A549 (cell line): ENCODE data around the gene LIPA. TPM values are rescaled to one million over a fixed set of nuclear protein-coding genes. Genes with fewer than 3 reads are reported as not detected.

Source experiments
- ATAC-seq, 2 experiments: fragments of 200-7000 bp in 1 of 2; fragments of >200 bp in 1 of 2; cut with Nextera tagmentation in 1 of 2; cut with Tn5 transposase in 1 of 2; 3 replicates each; pipeline versions ENCODE4 v1.8.0 to v1.9.1; 2018 to 2020; ENCODE audit warnings: mild to moderate bottlenecking in 1 of 2, moderate library complexity in 1 of 2
- CTCF ChIA-PET: fragments of 300-600 bp; sonication (Branson Sonifier 250); formaldehyde crosslinking; extraction: SDS; loops from one replicate; lab custom pipeline; 2021; ENCODE audit warnings: antibody characterized with exemption, inconsistent platforms; lab: Yijun Ruan, JAX
- POLR2A ChIA-PET: fragments of 350-600 bp; formaldehyde crosslinking; extraction: SDS; loops from one replicate; lab custom pipeline; 2021; ENCODE audit warnings: antibody characterized with exemption, inconsistent platforms; lab: Yijun Ruan, JAX
- DNase-seq, 2 experiments: peaks; one replicate each; pipeline versions ENCODE4 v3.0.0 to v3.0.0-alpha.2; 2011 to 2016; ENCODE audit warnings: low read depth in 1 of 2, low spot score in 1 of 2
- FAIRE-seq: peaks from 2 replicates; lab custom pipeline; 2011; peaks lifted over from hg19 to GRCh38; lab: Jason Lieb, UNC
- H3K27ac ChIP-seq, 2 experiments: fragments of >200 bp; sonication (Bioruptor Twin); formaldehyde crosslinking; 3 replicates each; pipeline ENCODE4 v1.5.1; 2016 to 2017
- H3K4me1 ChIP-seq: fragments of >200 bp; sonication (Bioruptor Twin); formaldehyde crosslinking; 3 replicates; pipeline ENCODE4 v1.6.1; 2016
- H3K4me2 ChIP-seq: fragments of >200 bp; sonication (Bioruptor Twin); formaldehyde crosslinking; 3 replicates; pipeline ENCODE4 v1.6.1; 2016
- H3K4me3 ChIP-seq: fragments of >200 bp; sonication (Bioruptor Twin); formaldehyde crosslinking; 3 replicates; pipeline ENCODE4 v1.5.1; 2016
- H3K9me3 ChIP-seq: fragments of >200 bp; sonication (Bioruptor Twin); formaldehyde crosslinking; 3 replicates; pipeline ENCODE4 v1.6.1; 2016
- BHLHE40 ChIP-seq: IDR thresholded peaks from 2 replicates; pipeline ENCODE4 v1.6.1; 2012; ENCODE audit warnings: low read depth, low read length, inconsistent platforms
- CBX2 ChIP-seq: fragments of 200-600 bp; sonication (generic); IDR thresholded peaks from 2 replicates; pipeline ENCODE4 v1.6.1; 2016; ENCODE audit warnings: low read depth, mild to moderate bottlenecking, borderline replicate concordance
- CEBPB ChIP-seq, 2 experiments: fragments of >200 bp in 1 of 2; sonication (Bioruptor Twin) in 1 of 2; formaldehyde crosslinking in 1 of 2; IDR thresholded peaks; 2 replicates each; pipeline ENCODE4 v1.6.1; 2012 to 2016
- CHD4 ChIP-seq: fragments of 200-600 bp; sonication (generic); IDR thresholded peaks from 2 replicates; pipeline ENCODE4 v1.6.1; 2016; ENCODE audit warnings: antibody characterized with exemption, mild to moderate bottlenecking, borderline replicate concordance
- EHF ChIP-seq: fragments of 250-450 bp; sonication (Bioruptor Pico); IDR thresholded peaks from 2 replicates; pipeline ENCODE4 v1.5.0; 2020; ENCODE audit warnings: mild to moderate bottlenecking
- EHMT2 ChIP-seq: fragments of 200-600 bp; sonication (generic); IDR thresholded peaks from 2 replicates; pipeline ENCODE4 v1.6.1; 2016; ENCODE audit warnings: antibody characterized with exemption, low read depth, mild to moderate bottlenecking, moderate library complexity
- FOSL2 ChIP-seq, 2 experiments: fragments of 450-650 bp in 1 of 2; fragments of >200 bp in 1 of 2; sonication (Bioruptor Twin) in 1 of 2; formaldehyde crosslinking; IDR thresholded peaks; 2 replicates each; pipeline versions ENCODE4 v1.5.0 to v1.6.1; 2016 to 2020; ENCODE audit warnings: mild to moderate bottlenecking in 1 of 2, moderate library complexity in 1 of 2
- HEYL ChIP-seq: fragments of 250-450 bp; sonication (Bioruptor Pico); IDR thresholded peaks from 2 replicates; pipeline ENCODE4 v1.8.0; 2021; ENCODE audit warnings: mild to moderate bottlenecking, moderate library complexity
- HOXB13 ChIP-seq: fragments of 250-450 bp; sonication (Bioruptor Pico); IDR thresholded peaks from 2 replicates; pipeline ENCODE4 v1.5.0; 2020; ENCODE audit warnings: low read depth, mild to moderate bottlenecking, moderate library complexity
- HOXB5 ChIP-seq: fragments of 250-450 bp; sonication (Bioruptor Pico); IDR thresholded peaks from 2 replicates; pipeline ENCODE4 v1.5.0; 2020; ENCODE audit warnings: mild to moderate bottlenecking, moderate library complexity
- MYC ChIP-seq: IDR thresholded peaks from 2 replicates; pipeline ENCODE4 v1.6.1; 2012; ENCODE audit warnings: mild to moderate bottlenecking, inconsistent platforms, low read length, improper control_type of control experiment, borderline replicate concordance
- NFE2L2 ChIP-seq: fragments of 150-350 bp; conservative IDR thresholded peaks from 2 replicates; pipeline ENCODE4 v1.6.1; 2014; ENCODE audit warnings: low read length
- NPAS2 ChIP-seq: fragments of 250-450 bp; sonication (Bioruptor Pico); IDR thresholded peaks from 2 replicates; pipeline ENCODE4 v1.8.0; 2022; ENCODE audit warnings: mild to moderate bottlenecking, moderate library complexity, borderline replicate concordance
- NR3C1 ChIP-seq: fragments of >200 bp; sonication (Bioruptor Twin); formaldehyde crosslinking; IDR thresholded peaks from 3 replicates; pipeline ENCODE4 v1.6.1; 2017
- PHF8 ChIP-seq: fragments of 200-600 bp; sonication (generic); IDR thresholded peaks from 2 replicates; pipeline ENCODE4 v1.6.1; 2016; ENCODE audit warnings: low read depth, mild to moderate bottlenecking, antibody characterized with exemption, moderate library complexity, borderline replicate concordance
- POLR2AphosphoS2 ChIP-seq: conservative IDR thresholded peaks from 2 replicates; pipeline ENCODE4 v1.6.1; 2012; ENCODE audit warnings: low read length, improper control_type of control experiment, inconsistent platforms
- SREBF2 ChIP-seq: fragments of 450-650 bp; IDR thresholded peaks from 2 replicates; pipeline ENCODE4 v1.6.1; 2014; ENCODE audit warnings: mild to moderate bottlenecking, moderate library complexity
- TFCP2L1 ChIP-seq: fragments of 250-450 bp; sonication (Bioruptor Pico); IDR thresholded peaks from 2 replicates; pipeline ENCODE4 v1.5.0; 2021; ENCODE audit warnings: mild to moderate bottlenecking
- TP53 ChIP-seq: fragments of 250-450 bp; sonication (Bioruptor Pico); IDR thresholded peaks from 2 replicates; pipeline ENCODE4 v1.5.0; 2021; ENCODE audit warnings: mild to moderate bottlenecking, moderate library complexity
- ZNF302 ChIP-seq: fragments of 250-450 bp; sonication (Bioruptor Pico); IDR thresholded peaks from 2 replicates; pipeline ENCODE4 v1.9.0; 2021; ENCODE audit warnings: inconsistent platforms, mild to moderate bottlenecking, moderate library complexity
- WGBS: methylation state at CpG from one replicate; pipeline ENCODE4 v1.1.6; 2017; ENCODE audit errors: missing lambda C conversion rate; 5-methylcytosine and 5-hydroxymethylcytosine counted together
- polyA plus RNA-seq, 4 experiments: library from polyadenylated mRNA; depleted of rRNA in 3 of 4; stranded (reverse); fragments of >200 nt; fragmentation: RNase III in 1 of 4; extraction: RNeasy Plus Mini Kit Qiagen cat#74134 plus additional on column Dnase treatment in 1 of 4; gene quantifications; 2 replicates in 3 of 4; 3 replicates in 1 of 4; pipeline ENCODE4 v1.2.3, GENCODE V29; 2011 to 2017
- TF ChIP-seq, protein P1 (sequence below): fragments of 200-600 bp; sonication (generic); IDR thresholded peaks from 2 replicates; pipeline ENCODE4 v1.6.1; 2016; ENCODE audit warnings: antibody characterized with exemption, mild to moderate bottlenecking, moderate library complexity
- TF ChIP-seq, protein P2 (sequence below): fragments of 250-450 bp; sonication (Bioruptor Pico); IDR thresholded peaks from 2 replicates; pipeline ENCODE4 v1.5.0; 2021; ENCODE audit warnings: mild to moderate bottlenecking, moderate library complexity, borderline replicate concordance

Gene LIPA
- polyA plus RNA-seq, 2 of the 4 experiments (the other 2 are of a cell fraction) = 51.2 to 80.2 TPM

DNA sequence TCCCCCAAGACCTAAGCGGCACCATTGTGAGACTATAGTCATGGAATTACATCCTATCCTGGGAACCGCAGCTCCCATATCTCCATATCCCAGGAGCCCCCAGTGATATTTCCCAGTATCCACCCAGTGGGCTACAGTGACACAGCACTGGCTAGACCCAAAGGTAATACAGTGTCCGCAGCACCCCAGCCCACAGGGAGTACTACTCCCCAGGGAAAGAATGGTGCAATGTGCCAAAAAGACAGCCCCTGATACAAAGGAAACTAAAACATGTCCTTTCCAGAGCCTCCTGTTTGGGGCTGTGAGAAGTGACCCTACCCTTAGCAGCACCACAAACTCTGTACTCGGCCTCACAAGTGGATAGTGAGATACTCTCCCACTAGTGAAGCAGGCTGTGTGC, 45.8 kb upstream of the LIPA start:
- FAIRE-seq = no peak
- no peak overlapping the region for H3K4me3 ChIP-seq
- CTCF ChIA-PET = no interaction called here
- POLR2A ChIA-PET = no interaction called here
- peaks cover 16% of the 10 kb centered on the region; the same call in 2 of the 3 replicates for H3K4me1 ChIP-seq
- 82% methylated on average over 4 of the region's 4 CpGs for WGBS
- no peak for DNase-seq
- ATAC-seq = no peak
- H3K4me2 ChIP-seq = no peak overlapping the region
- H3K27ac ChIP-seq = no peak overlapping the region
- no peak for TF ChIP-seq ZNF302
- TF ChIP-seq NPAS2 (CRISPR knock-in tag) = no peak
- no peak for TF ChIP-seq HOXB13 (CRISPR knock-in tag)
- no peak for TF ChIP-seq TFCP2L1
- no peak for TF ChIP-seq FOSL2 (IDR thresholded peaks at IDR 0.05)
- no peak for TF ChIP-seq FOSL2 (CRISPR knock-in tag; IDR thresholded peaks at IDR 0.05)
- TF ChIP-seq HEYL (CRISPR knock-in tag) = no peak
- TF ChIP-seq POLR2AphosphoS2 = no peak
- TF ChIP-seq EHF = no peak
- no peak for TF ChIP-seq NFE2L2
- no peak for TF ChIP-seq NR3C1
- no peak for TF ChIP-seq CHD4
- TF ChIP-seq EHMT2 = no peak
- TF ChIP-seq TP53 (CRISPR knock-in tag) = no peak
- TF ChIP-seq CBX2 = no peak
- TF ChIP-seq HOXB5 = no peak
- TF ChIP-seq MYC = no peak
- TF ChIP-seq BHLHE40 = no peak
- TF ChIP-seq PHF8 = no peak
- H3K9me3 ChIP-seq = peaks cover 3% of the 10 kb centered on the region; the same call in 1 of the 3 replicates

DNA sequence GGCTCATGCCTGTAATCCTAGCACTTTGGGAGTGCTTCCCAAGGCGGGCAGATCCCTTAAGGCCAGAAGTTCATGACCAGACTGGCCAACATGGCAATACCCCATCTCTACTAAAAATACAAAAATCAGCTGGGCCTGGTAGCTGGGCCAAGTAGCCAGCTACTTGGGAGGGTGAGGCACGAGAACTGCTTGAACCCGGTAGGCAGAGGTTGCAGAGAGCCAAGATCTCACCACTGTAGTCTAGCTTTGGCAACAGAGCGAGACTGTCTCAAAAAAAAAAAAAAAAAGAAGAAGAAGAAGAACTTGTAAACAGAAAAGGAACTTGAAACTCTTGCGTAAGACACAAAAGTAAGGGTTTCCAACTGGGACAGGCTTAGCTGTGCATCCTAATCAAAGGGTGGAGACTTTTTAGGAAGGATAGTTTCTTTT, 44.7 kb upstream of the LIPA start:
- Histone ChIP-seq H3K4me1 (peaks cover 10% of the 10 kb centered on the region; the same call in 1 of the 3 replicates), H3K27ac (peak overlapping the region in 1 of 2 experiments; percentile 19; a peak in 1 of 6 replicates), H3K4me2 (no peak overlapping the region), H3K4me3 (no peak overlapping the region), H3K9me3 (peaks cover 3% of the 10 kb centered on the region; the same call in 1 of the 3 replicates)
- FAIRE-seq (no peak), DNase-seq (no peak), ATAC-seq (no peak)
- 77% methylated on average over 5 of the region's 5 CpGs for WGBS
- POLR2A ChIA-PET = no interaction called here
- TF ChIP-seq POLR2AphosphoS2 = no peak
- TF ChIP-seq, protein P1, sequence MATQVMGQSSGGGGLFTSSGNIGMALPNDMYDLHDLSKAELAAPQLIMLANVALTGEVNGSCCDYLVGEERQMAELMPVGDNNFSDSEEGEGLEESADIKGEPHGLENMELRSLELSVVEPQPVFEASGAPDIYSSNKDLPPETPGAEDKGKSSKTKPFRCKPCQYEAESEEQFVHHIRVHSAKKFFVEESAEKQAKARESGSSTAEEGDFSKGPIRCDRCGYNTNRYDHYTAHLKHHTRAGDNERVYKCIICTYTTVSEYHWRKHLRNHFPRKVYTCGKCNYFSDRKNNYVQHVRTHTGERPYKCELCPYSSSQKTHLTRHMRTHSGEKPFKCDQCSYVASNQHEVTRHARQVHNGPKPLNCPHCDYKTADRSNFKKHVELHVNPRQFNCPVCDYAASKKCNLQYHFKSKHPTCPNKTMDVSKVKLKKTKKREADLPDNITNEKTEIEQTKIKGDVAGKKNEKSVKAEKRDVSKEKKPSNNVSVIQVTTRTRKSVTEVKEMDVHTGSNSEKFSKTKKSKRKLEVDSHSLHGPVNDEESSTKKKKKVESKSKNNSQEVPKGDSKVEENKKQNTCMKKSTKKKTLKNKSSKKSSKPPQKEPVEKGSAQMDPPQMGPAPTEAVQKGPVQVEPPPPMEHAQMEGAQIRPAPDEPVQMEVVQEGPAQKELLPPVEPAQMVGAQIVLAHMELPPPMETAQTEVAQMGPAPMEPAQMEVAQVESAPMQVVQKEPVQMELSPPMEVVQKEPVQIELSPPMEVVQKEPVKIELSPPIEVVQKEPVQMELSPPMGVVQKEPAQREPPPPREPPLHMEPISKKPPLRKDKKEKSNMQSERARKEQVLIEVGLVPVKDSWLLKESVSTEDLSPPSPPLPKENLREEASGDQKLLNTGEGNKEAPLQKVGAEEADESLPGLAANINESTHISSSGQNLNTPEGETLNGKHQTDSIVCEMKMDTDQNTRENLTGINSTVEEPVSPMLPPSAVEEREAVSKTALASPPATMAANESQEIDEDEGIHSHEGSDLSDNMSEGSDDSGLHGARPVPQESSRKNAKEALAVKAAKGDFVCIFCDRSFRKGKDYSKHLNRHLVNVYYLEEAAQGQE = no peak
- TF ChIP-seq SREBF2 = no peak
- TF ChIP-seq CBX2 = no peak
- TF ChIP-seq, protein P2, sequence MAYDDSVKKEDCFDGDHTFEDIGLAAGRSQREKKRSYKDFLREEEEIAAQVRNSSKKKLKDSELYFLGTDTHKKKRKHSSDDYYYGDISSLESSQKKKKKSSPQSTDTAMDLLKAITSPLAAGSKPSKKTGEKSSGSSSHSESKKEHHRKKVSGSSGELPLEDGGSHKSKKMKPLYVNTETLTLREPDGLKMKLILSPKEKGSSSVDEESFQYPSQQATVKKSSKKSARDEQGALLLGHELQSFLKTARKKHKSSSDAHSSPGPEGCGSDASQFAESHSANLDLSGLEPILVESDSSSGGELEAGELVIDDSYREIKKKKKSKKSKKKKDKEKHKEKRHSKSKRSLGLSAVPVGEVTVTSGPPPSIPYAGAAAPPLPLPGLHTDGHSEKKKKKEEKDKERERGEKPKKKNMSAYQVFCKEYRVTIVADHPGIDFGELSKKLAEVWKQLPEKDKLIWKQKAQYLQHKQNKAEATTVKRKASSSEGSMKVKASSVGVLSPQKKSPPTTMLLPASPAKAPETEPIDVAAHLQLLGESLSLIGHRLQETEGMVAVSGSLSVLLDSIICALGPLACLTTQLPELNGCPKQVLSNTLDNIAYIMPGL (CRISPR knock-in tag) = no peak
- TF ChIP-seq CEBPB (IDR thresholded peaks at IDR 0.05) = peak; percentile 19 to 63; a peak in 3 of 4 replicates
- CTCF ChIA-PET = interaction anchor here (0.6 kb wide), 1 partner anchor 742 kb away, joined by 3 read pairs; no protein-coding TSS in a partner anchor
